ENCODE results near the gene SPC24.
"Not testable (repeated sequence)": the region's sequence is repeated elsewhere in the genome, so short reads cannot be mapped to it uniquely, and the experiment has no call there.

The SPC24 gene

DNA sequence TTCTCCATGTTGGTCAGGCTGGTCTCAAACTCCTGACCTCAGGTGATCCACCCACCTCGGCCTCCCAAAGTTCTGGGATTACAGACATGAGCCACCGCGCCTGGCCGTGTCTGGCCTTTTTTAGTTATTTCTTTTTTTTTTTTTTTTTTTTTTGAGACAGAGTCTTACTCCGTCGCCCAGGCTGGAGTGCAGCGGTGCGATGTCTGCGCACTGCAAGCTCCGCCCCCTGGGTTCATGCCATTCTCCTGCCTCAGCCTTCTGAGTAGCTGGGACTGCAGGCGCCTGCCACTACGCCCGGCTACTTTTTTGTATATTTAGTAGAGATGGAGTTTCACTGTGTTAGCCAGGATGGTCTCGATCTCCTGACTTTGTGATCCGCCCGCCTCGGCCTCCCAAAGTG, 33.6 kb downstream of the SPC24 start:
- not testable (repeated sequence) for DNase-seq

DNA sequence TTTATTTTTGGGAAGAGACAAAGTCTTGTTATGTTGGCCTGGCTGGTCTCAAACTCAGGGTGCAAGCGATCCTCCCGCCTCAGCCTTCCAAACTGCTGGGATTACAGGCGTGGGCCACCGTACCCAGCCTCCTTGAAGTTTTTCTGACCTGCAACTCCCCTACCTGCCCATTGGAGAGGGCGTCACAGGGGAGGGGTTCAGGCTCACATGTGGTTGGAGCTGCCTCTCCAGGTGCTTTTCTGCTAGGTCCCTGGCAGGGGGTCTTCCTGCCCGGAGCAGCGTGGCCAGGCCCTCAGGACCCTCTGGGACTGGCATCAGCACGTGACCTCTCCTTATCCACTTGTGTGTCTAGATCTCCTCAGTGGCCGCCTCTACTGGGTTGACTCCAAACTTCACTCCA, 39.1 kb downstream of the SPC24 start:
- DNase-seq: no peak

DNA sequence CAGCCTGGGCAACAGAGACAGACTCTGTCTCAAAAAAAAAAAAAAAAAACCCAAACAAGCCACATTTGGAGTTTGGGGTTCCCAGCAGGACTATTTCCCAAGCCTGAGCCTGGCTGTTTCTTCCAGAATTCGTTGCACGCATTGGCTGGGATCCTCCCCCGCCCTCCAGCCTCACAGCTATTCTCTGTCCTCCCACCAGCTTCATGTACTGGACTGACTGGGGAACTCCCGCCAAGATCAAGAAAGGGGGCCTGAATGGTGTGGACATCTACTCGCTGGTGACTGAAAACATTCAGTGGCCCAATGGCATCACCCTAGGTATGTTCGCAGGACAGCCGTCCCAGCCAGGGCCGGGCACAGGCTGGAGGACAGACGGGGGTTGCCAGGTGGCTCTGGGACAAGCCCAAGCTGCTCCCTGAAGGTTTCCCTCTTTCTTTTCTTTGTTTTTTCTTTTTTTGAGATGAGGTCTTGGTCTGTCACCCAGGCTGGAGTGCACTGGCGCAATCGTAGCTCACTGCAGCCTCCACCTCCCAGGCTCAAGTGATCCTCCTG, 39.6 kb downstream of the SPC24 start:
- DNase-seq: no peak

DNA sequence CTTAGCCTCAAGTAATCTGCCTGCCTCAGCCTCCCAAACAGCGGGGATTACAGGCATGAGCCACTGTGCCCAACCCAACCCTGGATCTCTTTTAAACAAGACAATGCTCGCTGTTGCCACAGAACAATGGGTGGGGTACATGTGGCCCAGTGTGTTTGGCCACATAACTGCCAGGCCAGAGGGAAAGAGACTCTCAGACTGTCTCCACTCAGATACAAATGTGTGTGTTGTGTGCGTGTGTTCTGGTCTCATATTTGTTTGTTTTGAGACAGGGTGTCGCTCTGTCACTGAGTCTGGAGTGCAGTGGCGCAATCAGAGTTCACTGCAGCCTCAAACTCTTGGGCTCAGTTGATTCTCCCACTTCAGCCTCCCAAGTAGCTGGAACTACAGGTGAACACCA, 40.5 kb downstream of the SPC24 start:
- DNase-seq: no peak

DNA sequence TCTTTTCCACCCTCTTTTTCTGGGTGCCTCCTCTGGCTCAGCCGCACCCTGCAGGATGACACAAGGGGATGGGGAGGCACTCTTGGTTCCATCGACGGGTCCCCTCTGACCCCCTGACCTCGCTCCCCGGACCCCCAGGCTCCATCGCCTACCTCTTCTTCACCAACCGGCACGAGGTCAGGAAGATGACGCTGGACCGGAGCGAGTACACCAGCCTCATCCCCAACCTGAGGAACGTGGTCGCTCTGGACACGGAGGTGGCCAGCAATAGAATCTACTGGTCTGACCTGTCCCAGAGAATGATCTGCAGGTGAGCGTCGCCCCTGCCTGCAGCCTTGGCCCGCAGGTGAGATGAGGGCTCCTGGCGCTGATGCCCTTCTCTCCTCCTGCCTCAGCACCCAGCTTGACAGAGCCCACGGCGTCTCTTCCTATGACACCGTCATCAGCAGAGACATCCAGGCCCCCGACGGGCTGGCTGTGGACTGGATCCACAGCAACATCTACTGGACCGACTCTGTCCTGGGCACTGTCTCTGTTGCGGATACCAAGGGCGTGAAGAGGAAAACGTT, 42.4 kb downstream of the SPC24 start:
- DNase-seq: no peak

DNA sequence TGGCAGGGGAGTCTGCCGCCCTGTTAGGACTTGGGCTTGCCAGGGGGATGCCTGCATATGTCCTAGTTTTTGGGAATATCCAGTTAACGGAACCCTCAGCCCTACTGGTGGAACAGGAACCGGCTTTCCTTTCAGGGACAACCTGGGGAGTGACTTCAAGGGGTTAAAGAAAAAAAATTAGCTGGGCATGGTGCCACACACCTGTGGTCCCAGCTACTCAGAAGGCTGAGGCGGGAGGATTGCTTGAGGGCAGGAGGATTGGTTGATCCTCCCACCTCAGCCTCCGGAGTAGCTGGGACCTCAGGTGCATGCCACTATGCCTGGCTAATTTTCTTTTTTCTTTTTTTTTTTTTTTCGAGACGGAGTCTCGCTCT, 43.8 kb downstream of the SPC24 start:
- no peak for DNase-seq

DNA sequence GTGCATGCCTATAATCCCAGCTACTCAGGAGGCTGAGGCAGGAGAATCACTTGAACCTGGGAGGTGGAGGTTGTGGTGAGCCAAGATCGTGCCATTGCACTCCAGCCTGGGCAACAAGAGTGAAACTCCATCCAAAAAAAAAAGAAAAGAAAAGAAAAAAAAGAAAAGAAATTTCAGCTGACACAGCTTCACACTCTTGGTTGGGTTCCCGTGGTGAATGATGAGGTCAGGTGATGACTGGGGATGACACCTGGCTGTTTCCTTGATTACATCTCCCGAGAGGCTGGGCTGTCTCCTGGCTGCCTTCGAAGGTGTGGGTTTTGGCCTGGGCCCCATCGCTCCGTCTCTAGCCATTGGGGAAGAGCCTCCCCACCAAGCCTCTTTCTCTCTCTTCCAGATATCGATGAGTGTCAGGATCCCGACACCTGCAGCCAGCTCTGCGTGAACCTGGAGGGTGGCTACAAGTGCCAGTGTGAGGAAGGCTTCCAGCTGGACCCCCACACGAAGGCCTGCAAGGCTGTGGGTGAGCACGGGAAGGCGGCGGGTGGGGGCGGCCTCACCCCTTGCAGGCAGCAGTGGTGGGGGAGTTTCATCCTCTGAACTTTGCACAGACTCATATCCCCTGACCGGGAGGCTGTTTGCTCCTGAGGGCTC, 44.3 kb downstream of the SPC24 start:
- DNase-seq: no peak

DNA sequence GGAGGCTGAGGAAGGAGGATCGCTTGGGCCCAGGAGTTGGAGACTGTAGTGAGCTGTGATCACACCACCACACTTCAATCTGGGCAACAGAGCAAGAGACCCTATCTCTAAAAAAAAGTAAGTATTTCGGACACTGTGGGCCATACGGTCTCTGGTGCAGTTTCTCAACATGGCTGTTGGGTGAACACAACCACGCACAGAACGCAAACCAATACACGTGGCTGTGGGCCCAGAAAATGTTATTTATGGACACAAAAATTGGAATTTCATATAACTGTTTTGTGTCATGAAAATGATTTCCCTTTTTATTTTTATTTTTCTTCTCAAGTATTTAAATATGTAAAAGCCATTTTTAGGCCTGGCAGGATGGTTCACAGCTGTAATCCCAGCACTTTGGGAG, 46.8 kb downstream of the SPC24 start:
- DNase-seq: no peak

DNA sequence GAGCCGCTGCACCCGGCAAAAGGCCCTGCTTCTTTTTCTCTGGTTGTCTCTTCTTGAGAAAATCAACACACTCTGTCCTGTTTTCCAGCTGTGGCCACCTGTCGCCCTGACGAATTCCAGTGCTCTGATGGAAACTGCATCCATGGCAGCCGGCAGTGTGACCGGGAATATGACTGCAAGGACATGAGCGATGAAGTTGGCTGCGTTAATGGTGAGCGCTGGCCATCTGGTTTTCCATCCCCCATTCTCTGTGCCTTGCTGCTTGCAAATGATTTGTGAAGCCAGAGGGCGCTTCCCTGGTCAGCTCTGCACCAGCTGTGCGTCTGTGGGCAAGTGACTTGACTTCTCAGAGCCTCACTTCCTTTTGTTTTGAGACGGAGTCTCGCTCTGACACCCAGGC, 49.1 kb downstream of the SPC24 start:
- DNase-seq: no peak

DNA sequence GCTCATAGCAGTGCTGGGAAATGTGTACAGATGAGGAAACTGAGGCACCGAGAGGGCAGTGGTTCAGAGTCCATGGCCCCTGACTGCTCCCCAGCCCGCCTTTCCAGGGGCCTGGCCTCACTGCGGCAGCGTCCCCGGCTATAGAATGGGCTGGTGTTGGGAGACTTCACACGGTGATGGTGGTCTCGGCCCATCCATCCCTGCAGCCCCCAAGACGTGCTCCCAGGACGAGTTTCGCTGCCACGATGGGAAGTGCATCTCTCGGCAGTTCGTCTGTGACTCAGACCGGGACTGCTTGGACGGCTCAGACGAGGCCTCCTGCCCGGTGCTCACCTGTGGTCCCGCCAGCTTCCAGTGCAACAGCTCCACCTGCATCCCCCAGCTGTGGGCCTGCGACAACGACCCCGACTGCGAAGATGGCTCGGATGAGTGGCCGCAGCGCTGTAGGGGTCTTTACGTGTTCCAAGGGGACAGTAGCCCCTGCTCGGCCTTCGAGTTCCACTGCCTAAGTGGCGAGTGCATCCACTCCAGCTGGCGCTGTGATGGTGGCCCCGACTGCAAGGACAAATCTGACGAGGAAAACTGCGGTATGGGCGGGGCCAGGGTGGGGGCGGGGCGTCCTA, 50.5 kb downstream of the SPC24 start:
- DNase-seq: no peak

DNA sequence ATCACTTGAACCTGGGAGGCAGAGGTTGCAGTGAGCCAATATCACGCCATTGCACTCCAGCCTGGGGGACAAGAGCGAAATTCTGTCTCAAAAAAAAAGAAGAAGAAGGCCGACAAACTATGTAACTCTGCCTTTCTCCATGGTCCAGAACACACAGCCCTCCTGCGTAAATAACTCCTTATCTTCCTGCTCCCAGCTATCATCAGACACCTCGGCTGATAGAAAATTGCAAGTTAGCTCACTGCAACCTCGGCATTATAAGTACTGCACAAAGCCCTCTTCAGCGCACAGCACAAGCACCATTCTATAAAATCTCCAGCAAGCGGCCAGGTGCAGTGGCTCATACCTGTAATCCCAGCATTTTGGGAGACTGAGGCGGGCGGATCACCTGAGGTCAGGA, 51.9 kb downstream of the SPC24 start:
- DNase-seq: not testable (repeated sequence)

DNA sequence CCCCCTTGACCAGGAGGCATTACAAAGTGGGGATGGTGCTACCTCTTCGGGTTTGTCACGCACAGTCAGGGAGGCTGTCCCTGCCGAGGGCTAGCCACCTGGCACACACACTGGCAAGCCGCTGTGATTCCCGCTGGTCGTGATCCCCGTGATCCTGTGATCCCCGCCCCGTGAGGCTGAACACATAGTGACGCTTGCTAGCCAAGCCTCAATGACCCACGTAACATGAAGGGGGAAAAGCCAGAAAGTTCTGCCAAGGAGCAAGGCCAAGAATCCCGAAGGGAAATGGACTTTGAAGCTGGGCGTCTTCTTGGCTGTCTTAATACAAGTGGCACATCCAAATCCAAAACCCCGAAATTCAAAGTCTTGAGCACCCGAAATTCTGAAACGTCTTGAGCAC, 52.6 kb downstream of the SPC24 start:
- DNase-seq: no peak

DNA sequence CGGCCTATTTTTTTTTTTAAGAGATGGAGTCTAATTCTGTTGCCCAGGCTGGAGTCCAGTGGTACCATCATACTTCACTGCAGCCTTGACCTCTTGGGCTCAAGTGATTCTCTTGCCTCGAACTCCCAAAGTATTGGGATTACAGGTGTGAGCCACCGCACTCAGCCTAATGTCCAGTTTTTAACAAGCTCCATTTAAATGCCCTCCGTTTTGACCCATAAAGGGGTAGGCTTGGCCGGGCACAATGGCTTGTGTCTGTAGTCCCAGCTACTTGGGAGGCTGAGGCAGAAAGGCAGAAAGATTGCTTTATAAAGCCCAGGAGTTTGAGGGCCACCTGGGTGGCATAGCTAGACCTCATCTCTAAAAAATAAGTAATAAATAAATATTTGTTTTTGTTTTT, 54.5 kb downstream of the SPC24 start:
- no peak for DNase-seq

DNA sequence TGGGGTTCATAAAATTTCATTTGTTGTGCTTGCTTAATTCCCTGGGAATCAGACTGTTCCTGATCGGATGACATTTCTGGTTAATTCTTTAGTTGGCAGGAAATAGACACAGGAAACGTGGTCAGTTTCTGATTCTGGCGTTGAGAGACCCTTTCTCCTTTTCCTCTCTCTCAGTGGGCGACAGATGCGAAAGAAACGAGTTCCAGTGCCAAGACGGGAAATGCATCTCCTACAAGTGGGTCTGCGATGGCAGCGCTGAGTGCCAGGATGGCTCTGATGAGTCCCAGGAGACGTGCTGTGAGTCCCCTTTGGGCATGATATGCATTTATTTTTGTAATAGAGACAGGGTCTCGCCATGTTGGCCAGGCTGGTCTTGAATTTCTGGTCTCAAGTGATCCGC, 55.5 kb downstream of the SPC24 start:
- DNase-seq: no peak

DNA sequence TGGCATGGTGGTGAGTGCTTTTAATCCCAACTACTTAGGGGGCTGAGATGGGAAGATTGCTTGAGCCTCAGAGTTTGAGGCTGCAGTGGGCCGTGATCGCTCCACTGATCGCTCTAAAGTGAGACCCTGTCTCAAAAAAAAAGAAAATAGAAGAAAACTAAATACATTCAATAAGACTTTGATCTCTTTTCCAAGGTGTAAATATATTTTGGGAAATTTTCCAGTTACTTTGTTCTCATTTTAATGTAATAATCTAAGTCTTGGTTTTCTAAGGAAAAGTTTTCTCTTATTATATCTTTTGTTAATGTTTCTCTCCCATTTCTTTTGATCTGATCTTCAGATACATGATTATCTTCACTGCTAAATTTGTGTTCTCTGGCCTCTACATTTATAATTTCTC, 56.7 kb downstream of the SPC24 start:
- DNase-seq: no peak

DNA sequence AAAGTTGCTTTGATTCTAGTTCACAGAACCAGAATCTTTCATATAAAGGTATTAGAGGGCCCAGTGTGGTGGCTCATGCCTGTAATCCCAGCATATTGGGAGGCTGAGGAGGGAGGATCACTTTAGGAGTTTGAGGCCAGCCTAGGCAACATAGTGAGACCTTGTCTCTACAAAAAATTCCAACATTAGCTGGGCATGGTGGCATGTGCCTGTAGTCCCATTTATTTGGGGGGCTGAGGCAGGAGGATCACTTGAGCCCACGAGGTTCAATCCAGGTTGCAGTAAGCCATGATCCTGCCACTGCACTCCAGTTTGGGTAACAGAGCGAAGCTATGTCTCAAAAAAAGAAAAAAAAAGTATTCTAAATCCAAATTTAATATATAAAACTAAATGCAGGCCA, 57.3 kb downstream of the SPC24 start:
- no peak for DNase-seq

DNA sequence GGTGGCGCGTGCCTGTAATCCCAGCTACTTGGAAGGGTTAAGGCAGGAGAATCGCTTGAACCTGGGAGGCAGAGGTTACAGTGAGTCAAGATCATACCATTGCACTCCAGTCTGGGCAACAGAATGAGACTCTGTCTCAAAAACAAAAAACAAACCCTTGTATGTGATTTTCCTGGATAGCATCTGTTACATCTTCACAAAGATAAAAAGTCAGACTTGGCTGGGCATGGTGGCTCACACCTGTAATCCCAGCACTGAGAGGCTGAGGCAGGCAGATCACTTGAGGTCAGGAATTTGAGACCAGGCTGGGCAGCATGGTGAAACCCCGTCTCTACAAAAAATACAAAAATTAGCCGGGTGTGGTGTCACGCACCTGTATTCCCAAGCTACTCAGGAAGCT, 58.2 kb downstream of the SPC24 start:
- DNase-seq: not testable (repeated sequence)

DNA sequence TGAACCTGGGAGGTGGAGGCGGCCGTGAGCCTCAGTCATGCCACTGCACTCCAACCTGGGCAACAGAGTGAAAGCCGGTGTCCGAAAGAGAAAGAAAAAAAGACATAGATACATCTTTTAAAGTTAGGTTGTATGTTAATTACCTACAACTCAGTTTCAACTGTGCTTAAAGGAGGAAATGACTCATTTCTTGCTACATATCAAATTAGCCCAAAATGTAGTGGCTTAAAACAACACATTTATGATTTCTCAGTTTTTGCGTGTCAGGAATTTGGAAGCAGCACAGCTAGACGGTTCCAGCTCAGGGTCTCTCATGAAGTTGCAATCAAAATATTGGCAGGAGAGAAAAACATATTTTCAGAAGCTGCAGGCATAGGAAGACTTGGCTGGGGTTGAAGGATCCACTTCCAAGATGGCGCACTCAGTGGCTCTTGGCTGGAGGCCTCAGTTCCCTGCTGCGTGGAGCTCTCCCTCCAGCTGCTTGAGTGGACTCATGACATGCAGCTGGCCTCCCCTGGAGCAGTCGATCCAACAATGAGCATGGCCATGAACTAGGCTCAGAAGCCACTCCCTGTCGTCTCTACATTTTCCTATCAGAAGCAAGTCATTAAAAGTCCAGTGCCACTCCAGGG, 59.3 kb downstream of the SPC24 start:
- no peak for DNase-seq
